OCI-LY3 (cell line): Measurements from ENCODE around the gene TEX14.
"Not testable (repeated sequence)": the region's sequence is repeated elsewhere in the genome, so short reads cannot be mapped to it uniquely, and the experiment has no call there.

Experiments
- H2AFZ ChIP-seq: fragments of 200-600, 300-600 bp; shearing (Covaris generic); 2 replicates; pipeline ENCODE4 v1.6.0; 2014; ENCODE audit warnings: antibody characterized with exemption, low read depth, low read length
- H3K27ac ChIP-seq: fragments of 200-600, 300-600 bp; sonication (generic); 2 replicates; pipeline ENCODE4 v1.5.1; 2014; ENCODE audit warnings: mild to moderate bottlenecking, low read length, moderate library complexity, mixed read lengths
- H3K27me3 ChIP-seq: fragments of 200-600, 300-600 bp; sonication (generic); 2 replicates; pipeline ENCODE4 v1.6.1; 2014; ENCODE audit warnings: low read depth, low read length, mixed read lengths
- H3K36me3 ChIP-seq: fragments of 200-600, 300-600 bp; sonication (generic); replicated peaks from 2 replicates; pipeline ENCODE3; 2014; ENCODE audit warnings: low read depth, low read length, mixed read lengths
- H3K4me1 ChIP-seq: fragments of 300-600, 200-600 bp; sonication (generic); 2 replicates; pipeline ENCODE4 v1.6.1; 2014; ENCODE audit warnings: low read length, mixed read lengths
- H3K4me2 ChIP-seq: fragments of 200-600, 300-600 bp; sonication (generic); 2 replicates; pipeline ENCODE4 v1.6.1; 2014; ENCODE audit warnings: low read length, mixed read lengths
- H3K4me3 ChIP-seq: fragments of 300-600, 200-600 bp; sonication (generic); 2 replicates; pipeline ENCODE4 v1.5.1; 2014; ENCODE audit warnings: antibody characterized with exemption, mild to moderate bottlenecking, low read length, moderate library complexity
- H3K79me2 ChIP-seq: fragments of 300-600, 200-600 bp; shearing (Covaris generic); 2 replicates; pipeline ENCODE4 v1.6.1; 2014; ENCODE audit warnings: mild to moderate bottlenecking, low read length, mixed read lengths
- H3K9ac ChIP-seq: fragments of 300-600, 200-600 bp; shearing (Covaris generic); 2 replicates; pipeline ENCODE4 v1.6.0; 2014; ENCODE audit warnings: mild to moderate bottlenecking, low read length, moderate library complexity
- H3K9me3 ChIP-seq: fragments of 200-600, 300-600 bp; shearing (Covaris generic); 2 replicates; pipeline ENCODE4 v1.6.1; 2014; ENCODE audit warnings: low read length, mixed read lengths; ENCODE audit not compliant: insufficient read depth
- H4K20me1 ChIP-seq: fragments of 200-600, 300-600 bp; sonication (generic); 2 replicates; pipeline ENCODE4 v1.6.1; 2016; ENCODE audit warnings: low read length, mixed read lengths; ENCODE audit not compliant: insufficient read depth
- CTCF ChIP-seq: fragments of 200-600, 300-600 bp; sonication (generic); IDR thresholded peaks from 2 replicates; pipeline ENCODE4 v1.5.1; 2014; ENCODE audit warnings: antibody characterized with exemption, low read length, low read depth
- EZH2phosphoT487 ChIP-seq: fragments of 200-600 bp; shearing (Covaris generic); IDR thresholded peaks from 2 replicates; pipeline ENCODE4 v1.6.1; 2018; ENCODE audit warnings: antibody characterized with exemption, mixed run types, low read depth

TEX14 gene

GRCh38 chr17:58585554-58585953 is 106.3 kb downstream of the TEX14 start:
- no peaks in the 10 kb centered on the region for H3K36me3 ChIP-seq
- no peaks in the 10 kb centered on the region for H3K9me3 ChIP-seq
- no peaks in the 10 kb centered on the region for H3K27me3 ChIP-seq
- peaks cover 4% of the 10 kb centered on the region for H3K4me1 ChIP-seq
- H3K9ac ChIP-seq = no peak overlapping the region
- no peak overlapping the region for H3K27ac ChIP-seq
- H2AFZ ChIP-seq = no peak overlapping the region
- no peak for TF ChIP-seq EZH2phosphoT487
- no peak for TF ChIP-seq CTCF
- H4K20me1 ChIP-seq = no peaks in the 10 kb centered on the region
- H3K79me2 ChIP-seq = no peaks in the 10 kb centered on the region
- H3K4me3 ChIP-seq = no peak overlapping the region
- H3K4me2 ChIP-seq = no peak overlapping the region

GRCh38 chr17:58583486-58583885 is 108.4 kb downstream of the TEX14 start:
- Histone ChIP-seq H3K9ac (no peak overlapping the region), H3K9me3 (no peaks in the 10 kb centered on the region), H3K79me2 (no peaks in the 10 kb centered on the region), H3K36me3 (no peaks in the 10 kb centered on the region), H4K20me1 (no peaks in the 10 kb centered on the region), H3K27ac (no peak overlapping the region), H3K27me3 (no peaks in the 10 kb centered on the region), H3K4me3 (no peak overlapping the region), H2AFZ (no peak overlapping the region), H3K4me1 (peaks cover 4% of the 10 kb centered on the region), H3K4me2 (no peak overlapping the region)
- no peak for TF ChIP-seq EZH2phosphoT487

GRCh38 chr17:58582718-58583117 is 109.1 kb downstream of the TEX14 start:
- H3K4me3 ChIP-seq, H3K4me2 ChIP-seq, H3K9me3 ChIP-seq, H3K27me3 ChIP-seq, H3K79me2 ChIP-seq, H3K36me3 ChIP-seq, H4K20me1 ChIP-seq, H3K4me1 ChIP-seq, H2AFZ ChIP-seq, H3K9ac ChIP-seq, H3K27ac ChIP-seq: not testable (repeated sequence)

- Histone ChIP-seq H3K4me3 (no peak overlapping the region), H3K27me3 (no peaks in the 10 kb centered on the region), H3K27ac (no peak overlapping the region), H3K4me1 (peaks cover 3% of the 10 kb centered on the region; the same call in 1 of the 2 replicates), H3K9me3 (no peaks in the 10 kb centered on the region), H3K36me3 (no peaks in the 10 kb centered on the region), H2AFZ (no peak overlapping the region), H3K4me2 (no peak overlapping the region), H3K9ac (no peak overlapping the region), H3K79me2 (no peaks in the 10 kb centered on the region), H4K20me1 (no peaks in the 10 kb centered on the region)
- TF ChIP-seq CTCF (no peak), EZH2phosphoT487 (no peak)
Measured at GRCh38 chr17:58580671-58581070, 111.2 kb downstream of the TEX14 start.

- peak overlapping the region; percentile 38 for H3K4me2 ChIP-seq
- no peaks in the 10 kb centered on the region for H3K27me3 ChIP-seq
- no peaks in the 10 kb centered on the region for H4K20me1 ChIP-seq
- peaks cover 6% of the 10 kb centered on the region for H3K4me1 ChIP-seq
- no peak overlapping the region for H3K4me3 ChIP-seq
- no peak overlapping the region for H2AFZ ChIP-seq
- no peak overlapping the region for H3K27ac ChIP-seq
- H3K36me3 ChIP-seq = no peaks in the 10 kb centered on the region
- H3K79me2 ChIP-seq = no peaks in the 10 kb centered on the region
- no peak overlapping the region for H3K9ac ChIP-seq
- TF ChIP-seq EZH2phosphoT487 = no peak
- peak; percentile 80 for TF ChIP-seq CTCF
- no peaks in the 10 kb centered on the region for H3K9me3 ChIP-seq
Measured at GRCh38 chr17:58577696-58578095, 114.1 kb downstream of the TEX14 start.
